GM12872 (cell line): ENCODE measurements around the gene EPB42.

Experiments
- CTCF ChIP-seq: IDR thresholded peaks from 3 replicates; pipeline ENCODE4 v1.5.1; 2011; ENCODE audit warnings: low read depth, mild to moderate bottlenecking, low read length, moderate library complexity; ENCODE audit not compliant: insufficient read depth

The EPB42 gene

GRCh38 chr15:43187544-43188155 is 33.2 kb downstream of the EPB42 start:
- TF ChIP-seq CTCF, result peak; percentile 54; the same call in 2 of the 3 replicates

DNA sequence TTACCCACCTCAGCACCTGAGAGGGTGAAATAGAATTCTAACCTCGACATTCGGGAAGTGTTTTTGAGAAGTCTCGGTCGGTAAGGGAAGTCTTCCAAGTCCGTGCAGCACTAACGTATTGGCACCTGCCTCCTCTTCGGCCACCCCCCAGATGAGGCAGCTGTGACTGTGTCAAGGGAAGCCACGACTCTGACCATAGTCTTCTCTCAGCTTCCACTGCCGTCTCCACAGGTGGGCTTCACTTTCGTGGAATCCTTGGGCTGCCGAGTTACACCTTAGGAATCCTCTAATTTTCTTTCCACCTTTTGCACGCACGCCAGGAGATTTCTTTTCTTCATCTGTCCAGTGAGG is 34.8 kb downstream of the EPB42 start:
- TF ChIP-seq CTCF, result no peak

DNA sequence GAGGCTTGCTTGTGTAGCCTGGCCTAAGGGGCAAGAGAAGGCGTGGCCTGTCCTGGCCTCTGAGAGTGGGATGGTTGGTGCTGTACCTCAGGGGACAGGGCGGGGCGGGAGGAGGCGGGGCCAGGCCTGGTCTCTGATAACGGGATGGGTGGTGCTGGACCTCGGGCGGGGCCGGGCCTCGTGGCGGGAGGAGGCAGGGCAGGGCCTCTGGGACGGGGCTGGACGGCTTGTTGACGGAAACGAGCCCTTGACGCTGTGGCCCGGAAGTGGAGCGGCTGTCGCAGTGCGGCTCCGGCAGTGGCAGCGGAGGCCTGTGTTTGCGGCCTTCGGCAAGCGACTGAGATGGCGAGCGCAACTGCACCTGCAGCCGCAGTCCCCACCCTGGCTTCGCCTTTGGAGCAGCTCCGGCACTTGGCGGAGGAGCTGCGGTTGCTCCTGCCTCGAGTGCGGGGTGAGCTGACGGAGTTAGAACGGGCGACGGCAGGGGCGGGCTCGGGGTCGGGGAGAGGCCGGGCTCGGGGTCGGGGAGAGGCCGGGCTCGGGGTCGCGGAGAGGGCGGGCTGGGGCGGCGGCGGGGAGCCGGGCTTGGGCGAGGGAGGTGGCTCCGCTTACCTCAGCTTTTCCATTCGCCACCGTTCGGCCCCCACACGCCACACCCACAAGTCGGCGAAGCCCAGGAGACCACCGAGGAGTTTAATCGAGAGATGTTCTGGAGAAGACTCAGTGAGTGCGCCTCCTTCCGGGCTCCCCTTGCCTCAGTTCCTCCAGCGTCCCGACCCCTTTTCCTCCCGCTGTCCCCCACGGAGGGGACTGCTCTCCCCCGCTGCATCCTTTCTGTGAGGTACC is 35.4 kb downstream of the EPB42 start, which contains the start of gene CCNDBP1:
Gene CCNDBP1, plus strand, starts transcription at position 247 of the 846 bp plus-strand sequence. Its CDS starts 96 bp downstream, at position 343.
- TF ChIP-seq CTCF, result peak; percentile 61

GRCh38 chr15:43184407-43185124 is 36.3 kb downstream of the EPB42 start:
- TF ChIP-seq CTCF, result no peak

GRCh38 chr15:43183270-43183669 is 37.5 kb downstream of the EPB42 start:
- no peak for TF ChIP-seq CTCF

- TF ChIP-seq CTCF, result no peak
Observed at GRCh38 chr15:43169888-43170287, 50.9 kb downstream of the EPB42 start.

DNA sequence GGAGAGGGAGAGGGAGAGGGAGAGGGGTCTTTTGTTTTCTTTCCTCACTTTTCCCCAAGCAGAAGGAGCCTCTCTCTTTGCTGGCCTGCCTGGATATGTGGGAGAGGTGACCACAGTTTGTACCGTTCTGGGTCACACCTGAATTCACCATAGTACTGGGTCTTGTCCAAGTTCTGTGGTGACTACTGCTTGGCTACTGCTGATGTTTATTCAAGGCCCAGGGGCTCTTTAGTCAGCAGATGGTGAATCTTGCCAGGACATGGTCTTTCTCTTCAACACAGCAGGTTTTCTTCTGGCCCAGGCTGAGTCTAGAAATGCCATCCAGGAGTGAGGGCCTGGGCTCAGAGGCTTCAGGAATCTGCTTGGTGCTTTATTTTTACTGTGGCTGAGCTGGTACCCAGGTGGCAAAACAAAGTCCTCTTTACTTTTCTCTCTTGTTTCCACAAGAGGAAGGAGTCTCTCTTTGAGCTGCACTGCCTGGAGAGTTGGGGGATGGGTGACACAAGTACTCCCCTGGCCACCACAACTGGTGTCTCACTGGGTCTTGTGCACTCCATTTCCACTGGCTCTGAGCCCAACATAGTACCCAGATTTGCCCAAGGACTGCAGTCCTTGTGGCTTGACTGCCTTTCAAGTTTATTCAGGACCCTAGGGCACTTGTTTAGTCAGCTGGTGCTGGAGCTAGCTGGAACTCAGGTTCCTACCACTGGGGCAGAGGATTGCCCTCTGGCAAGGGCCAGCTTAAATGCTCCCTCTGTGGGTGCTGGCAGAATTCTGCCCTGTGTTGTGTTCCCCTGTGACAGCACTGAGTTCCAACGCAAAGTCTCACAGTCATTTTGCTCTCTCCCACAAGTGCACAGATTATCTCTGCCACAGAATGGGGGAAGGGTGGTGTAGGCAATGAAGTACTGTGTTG is 52.4 kb downstream of the EPB42 start:
- TF ChIP-seq CTCF, result no peak
